ENCODE data around the gene COQ4.
A peak's percentile ranks its signal among the peaks of the same experiment; 100 is the strongest.
"Not testable (repeated sequence)": the region's sequence is repeated elsewhere in the genome, so short reads cannot be mapped to it uniquely, and the experiment has no call there.

COQ4 gene

GRCh38 chr9:128337936-128338335, 15.3 kb downstream of the COQ4 start:
- TF ChIP-seq CTCF (IDR thresholded peaks at IDR 0.05; ENCODE audit: insufficient read depth, low read length, missing control alignments) = no peak
- no peak for DNase-seq (ENCODE audit: low read depth, low spot score)
- POLR2A ChIA-PET = no interaction called here
- CTCF ChIA-PET = interaction anchor here (0.8 to 1.6 kb wide), 4 partner anchors 24 to 101 kb away, joined by 3 to 7 read pairs (median 3); no protein-coding TSS in a partner anchor
- no peak overlapping the region for H3K4me3 ChIP-seq (ENCODE audit: low read depth, low read length)

- CTCF ChIA-PET = interaction anchor here (1.2 to 1.6 kb wide), 3 partner anchors 23 to 57 kb away, joined by 3 to 7 read pairs (median 4); no protein-coding TSS in a partner anchor
- POLR2A ChIA-PET; DNase-seq (ENCODE audit: low read depth, low spot score); H3K4me3 ChIP-seq (ENCODE audit: low read depth, low read length): not testable (repeated sequence)
Observed at GRCh38 chr9:128338852-128339614, 16.4 kb downstream of the COQ4 start.

GRCh38 chr9:128339761-128340690, 17.4 kb downstream of the COQ4 start, which contains the start of gene SLC27A4:
TSS of gene SLC27A4 (plus strand) at chr9:128340527. CDS start at chr9:128343133, 2,606 bp downstream.
- TF ChIP-seq CTCF (IDR thresholded peaks at IDR 0.05; ENCODE audit: insufficient read depth, low read length, missing control alignments) = no peak
- POLR2A ChIA-PET = interaction anchor here (0.6 kb wide), 1 partner anchor 71 kb away, joined by 3 read pairs; no protein-coding TSS in a partner anchor
- no peak for DNase-seq (ENCODE audit: low read depth, low spot score)
- H3K4me3 ChIP-seq (ENCODE audit: low read depth, low read length) = peak within 1 kb of the TSS; percentile 82
- CTCF ChIA-PET = interaction anchor here (1.5 to 1.6 kb wide), 2 partner anchors 22 to 45 kb away, joined by 4 to 7 read pairs; no protein-coding TSS in a partner anchor

GRCh38 chr9:128340691-128341434, 18.2 kb downstream of the COQ4 start:
- no peak for TF ChIP-seq CTCF (IDR thresholded peaks at IDR 0.05; ENCODE audit: insufficient read depth, low read length, missing control alignments)
- ChIA-PET CTCF (interaction anchor here (1.0 to 6.9 kb wide), 20 partner anchors 8 to 139 kb away, joined by 3 to 79 read pairs (median 6); partner anchors contain the start of genes CERCAM and URM1), POLR2A (interaction anchor here (0.7 to 1.1 kb wide), 3 partner anchors 16 to 41 kb away, joined by 3 to 4 read pairs (median 4); partner anchors contain the start of gene URM1)
- no peak for DNase-seq (ENCODE audit: low read depth, low spot score)
- peak overlapping the region; percentile 82 for H3K4me3 ChIP-seq (ENCODE audit: low read depth, low read length)

GRCh38 chr9:128341435-128341849, 18.8 kb downstream of the COQ4 start:
- peak overlapping the region; percentile 82 for H3K4me3 ChIP-seq (ENCODE audit: low read depth, low read length)
- CTCF ChIA-PET = interaction anchor here (0.8 to 6.9 kb wide), 21 partner anchors 9 to 150 kb away, joined by 3 to 79 read pairs (median 6); partner anchors contain the start of genes CERCAM, CIZ1 and URM1
- TF ChIP-seq CTCF (IDR thresholded peaks at IDR 0.05; ENCODE audit: insufficient read depth, low read length, missing control alignments) = peak; percentile 79
- no peak for DNase-seq (ENCODE audit: low read depth, low spot score)
- POLR2A ChIA-PET = interaction anchor here (0.7 to 1.1 kb wide), 3 partner anchors 16 to 42 kb away, joined by 3 to 4 read pairs (median 4); partner anchors contain the start of gene URM1
